PC-3 (cell line): ENCODE measurements around the gene ATP6V0E1. TPM values are rescaled to one million over a fixed set of nuclear protein-coding genes. Genes with fewer than 3 reads are reported as not detected.

Experiments used
- ATAC-seq: fragments of 200-7000 bp; cut with Tn5 transposase; 2 replicates; pipeline ENCODE4 v1.9.1; 2020; ENCODE audit warnings: mild to moderate bottlenecking, moderate library complexity
- BruUV-seq: library from RNA; stranded (reverse); fragments of 400-500 nt; replicated peaks from 2 replicates; lab custom pipeline; 2021; lab: Mats Ljungman, UMichigan
- CTCF ChIA-PET: fragments of 300-600 bp; sonication (Branson Sonifier 250); formaldehyde crosslinking; loops from one replicate; lab custom pipeline; 2022; ENCODE audit warnings: antibody characterized with exemption; lab: Charles Lee
- POLR2A ChIA-PET: fragments of 300-600 bp; sonication (Branson Sonifier 250); formaldehyde crosslinking; loops from one replicate; lab custom pipeline; 2022; ENCODE audit warnings: antibody characterized with exemption; ENCODE audit not compliant: unreplicated experiment; lab: Charles Lee
- DNase-seq: peaks from one replicate; pipeline ENCODE4 v3.0.0-alpha.2; 2015
- H2AFZ ChIP-seq: fragments of 300-600 bp; sonication (generic); 2 replicates; pipeline ENCODE4 v1.6.0; 2016; ENCODE audit warnings: antibody characterized with exemption, low read length
- H3F3A ChIP-seq: fragments of 300-600 bp; sonication (generic); one replicate; pipeline ENCODE4 v1.6.0; 2017; ENCODE audit warnings: antibody characterized with exemption, low read length, control low read depth, mild to moderate bottlenecking; ENCODE audit not compliant: unreplicated experiment
- H3K27ac ChIP-seq: fragments of 300-600 bp; sonication (generic); 2 replicates; pipeline ENCODE4 v1.5.1; 2016; ENCODE audit warnings: mild to moderate bottlenecking, low read length
- H3K27me3 ChIP-seq: fragments of 300-600 bp; sonication (generic); 2 replicates; pipeline ENCODE4 v1.6.1; 2016; ENCODE audit warnings: low read length, mixed read lengths
- H3K36me3 ChIP-seq: fragments of 300-600 bp; sonication (generic); 2 replicates; pipeline ENCODE4 v1.6.1; 2016; ENCODE audit warnings: low read depth, mixed run types, low read length, mixed read lengths
- H3K4me1 ChIP-seq: fragments of 300-600 bp; sonication (generic); 2 replicates; pipeline ENCODE4 v1.5.1; 2016; ENCODE audit warnings: low read length; ENCODE audit not compliant: insufficient read depth
- H3K4me2 ChIP-seq: fragments of 300-600 bp; sonication (generic); 2 replicates; pipeline ENCODE4 v1.6.0; 2016; ENCODE audit warnings: low read length
- H3K4me3 ChIP-seq: fragments of 300-600 bp; sonication (generic); 2 replicates; pipeline ENCODE4 v1.5.1; 2016; ENCODE audit warnings: mild to moderate bottlenecking, low read length, mixed read lengths
- H3K79me2 ChIP-seq: fragments of 300-600 bp; sonication (generic); 2 replicates; pipeline ENCODE4 v1.6.1; 2017; ENCODE audit warnings: low read length, mixed read lengths
- H3K9ac ChIP-seq: fragments of 300-600 bp; sonication (generic); 2 replicates; pipeline ENCODE4 v1.6.0; 2016; ENCODE audit warnings: mild to moderate bottlenecking, low read length
- H3K9me2 ChIP-seq: fragments of 300-600 bp; sonication (generic); replicated peaks from 2 replicates; pipeline ENCODE4 v1.6.1; 2016; ENCODE audit warnings: mixed run types, low read length, mixed read lengths
- H3K9me3 ChIP-seq: fragments of 300-600 bp; sonication (generic); 2 replicates; pipeline ENCODE4 v1.6.1; 2016; ENCODE audit warnings: low read length, mixed read lengths
- H4K20me1 ChIP-seq: fragments of 300-600 bp; sonication (generic); 2 replicates; pipeline ENCODE4 v1.6.1; 2016; ENCODE audit warnings: low read length, mixed read lengths
- EZH2 ChIP-seq: fragments of 300-600 bp; sonication (generic); IDR thresholded peaks from one replicate; pipeline ENCODE4 v1.6.1; 2017; ENCODE audit warnings: antibody characterized with exemption, mild to moderate bottlenecking, low read length; ENCODE audit not compliant: unreplicated experiment
- EZH2phosphoT487 ChIP-seq: fragments of 300-600 bp; sonication (generic); IDR thresholded peaks from 2 replicates; pipeline ENCODE4 v1.6.1; 2018; ENCODE audit warnings: mild to moderate bottlenecking, antibody characterized with exemption, low read length, borderline replicate concordance
- intact Hi-C: fragments of 100-400 bp; cut with micrococcal nuclease; formaldehyde crosslinking; loops from 2 replicates; pipeline ENCODE4 v1.9.0; 2023
- total RNA-seq: library from RNA; depleted of rRNA; stranded (reverse); fragments of >200 nt; gene quantifications from 2 replicates; pipeline ENCODE4 v1.2.3, GENCODE V29; 2014
- TF ChIP-seq, protein P1 (sequence below): fragments of 300-600 bp; sonication (generic); conservative IDR thresholded peaks from 2 replicates; pipeline ENCODE4 v1.5.1; 2017; ENCODE audit warnings: antibody characterized with exemption, low read depth, mild to moderate bottlenecking, low read length

Gene ATP6V0E1
- total RNA-seq, 1 experiment from 2014 or later: 154 TPM

DNA sequence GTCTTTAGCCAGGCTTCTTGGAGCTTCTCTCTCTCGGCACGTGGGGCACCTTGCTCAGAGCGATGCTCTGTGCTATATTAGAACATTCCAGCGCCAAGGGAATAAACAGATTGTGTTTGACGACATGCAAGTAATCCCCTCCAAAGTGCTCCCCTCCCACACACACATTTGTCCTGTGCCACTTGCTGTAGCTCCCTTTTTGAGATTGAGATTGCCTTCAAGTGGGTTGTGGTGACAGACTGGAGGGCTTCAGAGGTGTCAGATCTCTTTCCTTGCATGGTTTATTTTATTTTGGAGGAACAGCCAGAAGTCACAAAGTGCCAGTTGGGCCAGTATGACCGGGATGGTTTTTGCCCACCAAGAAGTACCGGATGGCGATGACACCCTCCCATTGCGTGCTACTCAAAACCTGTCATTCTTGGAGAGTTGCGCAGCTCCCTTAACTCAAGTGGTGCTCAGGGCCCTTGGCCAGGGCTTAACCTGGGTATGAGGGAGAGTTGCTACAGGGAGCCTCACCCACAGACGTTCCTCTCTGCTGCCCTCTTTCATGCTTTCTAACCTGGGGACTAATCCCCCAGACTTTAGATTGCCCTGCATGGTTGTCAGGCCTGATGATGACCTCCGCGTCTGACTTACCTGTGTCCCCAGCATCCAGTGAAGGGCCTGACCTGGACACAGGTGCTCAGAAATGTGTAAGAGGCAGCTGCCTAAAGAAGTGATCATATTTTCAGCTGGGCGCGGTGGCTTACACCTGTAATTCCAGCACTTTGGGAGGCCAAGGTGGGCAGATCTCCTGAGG, 43.1 kb upstream of the ATP6V0E1 start:
- DNase-seq: no peak
- H2AFZ ChIP-seq: no peak overlapping the region
- no peaks in the 10 kb centered on the region for H3K9me3 ChIP-seq
- H3K36me3 ChIP-seq: no peaks in the 10 kb centered on the region; the same call in 1 of the 2 replicates
- BruUV-seq: no TSS peak
- CTCF ChIA-PET: interaction anchor here (0.5 kb wide), 1 partner anchor 479 kb away, joined by 4 read pairs; no protein-coding TSS in a partner anchor
- POLR2A ChIA-PET: no interaction called here
- TF ChIP-seq, protein P1, sequence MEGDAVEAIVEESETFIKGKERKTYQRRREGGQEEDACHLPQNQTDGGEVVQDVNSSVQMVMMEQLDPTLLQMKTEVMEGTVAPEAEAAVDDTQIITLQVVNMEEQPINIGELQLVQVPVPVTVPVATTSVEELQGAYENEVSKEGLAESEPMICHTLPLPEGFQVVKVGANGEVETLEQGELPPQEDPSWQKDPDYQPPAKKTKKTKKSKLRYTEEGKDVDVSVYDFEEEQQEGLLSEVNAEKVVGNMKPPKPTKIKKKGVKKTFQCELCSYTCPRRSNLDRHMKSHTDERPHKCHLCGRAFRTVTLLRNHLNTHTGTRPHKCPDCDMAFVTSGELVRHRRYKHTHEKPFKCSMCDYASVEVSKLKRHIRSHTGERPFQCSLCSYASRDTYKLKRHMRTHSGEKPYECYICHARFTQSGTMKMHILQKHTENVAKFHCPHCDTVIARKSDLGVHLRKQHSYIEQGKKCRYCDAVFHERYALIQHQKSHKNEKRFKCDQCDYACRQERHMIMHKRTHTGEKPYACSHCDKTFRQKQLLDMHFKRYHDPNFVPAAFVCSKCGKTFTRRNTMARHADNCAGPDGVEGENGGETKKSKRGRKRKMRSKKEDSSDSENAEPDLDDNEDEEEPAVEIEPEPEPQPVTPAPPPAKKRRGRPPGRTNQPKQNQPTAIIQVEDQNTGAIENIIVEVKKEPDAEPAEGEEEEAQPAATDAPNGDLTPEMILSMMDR: no peak
- TF ChIP-seq EZH2: no peak
- no peak for TF ChIP-seq EZH2phosphoT487
- H3K4me2 ChIP-seq: no peak overlapping the region
- H3K79me2 ChIP-seq: no peaks in the 10 kb centered on the region
- no peak overlapping the region for H3K27ac ChIP-seq
- ATAC-seq: no peak
- no peaks in the 10 kb centered on the region for H3K9me2 ChIP-seq
- H3K27me3 ChIP-seq: no peaks in the 10 kb centered on the region
- no peaks in the 10 kb centered on the region for H3F3A ChIP-seq
- H3K4me3 ChIP-seq: no peak overlapping the region
- intact Hi-C loops: no loop called here
- H3K4me1 ChIP-seq: no peaks in the 10 kb centered on the region
- no peak overlapping the region for H3K9ac ChIP-seq
- H4K20me1 ChIP-seq: no peaks in the 10 kb centered on the region

DNA sequence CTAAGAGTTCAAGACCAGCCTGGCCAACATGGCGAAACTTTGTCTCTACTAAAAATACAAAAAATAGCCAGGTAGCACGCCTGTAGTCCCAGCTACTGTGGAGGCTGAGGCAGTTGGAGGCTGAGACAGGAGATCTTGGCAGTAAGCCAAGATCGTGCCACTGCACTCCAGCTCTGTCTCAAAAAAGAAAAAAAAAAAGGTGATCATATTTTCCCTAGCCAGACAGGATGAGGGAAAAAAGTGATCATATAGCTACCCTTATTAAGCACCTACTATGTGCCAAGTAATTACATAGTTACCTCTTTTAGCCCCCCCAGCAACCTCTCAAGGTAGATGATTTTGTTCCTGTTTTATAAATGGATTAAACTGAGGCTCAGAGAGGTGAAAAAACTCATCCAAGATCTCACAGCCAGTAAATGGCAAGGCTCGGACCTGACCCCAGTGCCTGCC, 42.5 kb upstream of the ATP6V0E1 start:
- no peaks in the 10 kb centered on the region for H3K27me3 ChIP-seq
- ATAC-seq: no peak
- TF ChIP-seq EZH2: no peak
- TF ChIP-seq EZH2phosphoT487: no peak

DNA sequence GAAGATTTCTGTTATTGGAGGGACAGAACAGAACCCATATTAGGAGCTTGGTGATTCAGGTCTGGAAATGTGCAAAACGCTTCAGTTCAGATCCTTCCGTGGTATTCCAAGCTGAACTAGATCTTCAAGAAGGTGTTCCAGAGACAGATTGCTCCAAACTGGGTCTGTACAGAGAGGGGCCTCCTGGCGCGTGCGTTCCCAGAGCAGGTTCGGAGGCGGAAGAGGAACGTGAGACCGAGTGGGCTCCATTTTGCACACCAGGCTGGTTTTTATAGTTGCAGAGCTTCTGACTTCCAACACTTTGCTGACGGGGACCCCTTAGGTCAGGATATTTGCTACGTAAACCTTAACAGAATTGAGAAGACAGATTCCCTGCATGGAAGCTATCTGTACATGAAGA, 41.0 kb upstream of the ATP6V0E1 start:
- Histone ChIP-seq H3K9ac (no peak overlapping the region), H3K4me2 (no peak overlapping the region)

More for the DNA sequence above, 42.5 kb upstream of the ATP6V0E1 start:
- Histone ChIP-seq H3K36me3 (no peaks in the 10 kb centered on the region; the same call in 1 of the 2 replicates), H3F3A (no peaks in the 10 kb centered on the region), H4K20me1 (no peaks in the 10 kb centered on the region), H3K9me2 (no peaks in the 10 kb centered on the region), H3K27ac (no peak overlapping the region), H3K4me2 (no peak overlapping the region), H3K4me3 (no peak overlapping the region), H2AFZ (no peak overlapping the region), H3K9ac (no peak overlapping the region), H3K9me3 (no peaks in the 10 kb centered on the region), H3K79me2 (no peaks in the 10 kb centered on the region), H3K4me1 (no peaks in the 10 kb centered on the region)
- POLR2A ChIA-PET: no interaction called here
- intact Hi-C loops: no loop called here
- BruUV-seq: no TSS peak
- DNase-seq: no peak
- CTCF ChIA-PET: no interaction called here

More for the DNA sequence above, 41.0 kb upstream of the ATP6V0E1 start:
- TF ChIP-seq EZH2 (no peak), EZH2phosphoT487 (no peak)
- TF ChIP-seq, protein P1: no peak
- DNase-seq: no peak
- ChIA-PET CTCF (no interaction called here), POLR2A (no interaction called here)
- Histone ChIP-seq H3K27ac (no peak overlapping the region), H3K36me3 (no peaks in the 10 kb centered on the region; the same call in none of the 2 replicates), H3K4me3 (no peak overlapping the region), H3K9me3 (no peaks in the 10 kb centered on the region), H3K79me2 (no peaks in the 10 kb centered on the region), H3K9me2 (no peaks in the 10 kb centered on the region), H2AFZ (no peak overlapping the region), H3K27me3 (no peaks in the 10 kb centered on the region), H3K4me1 (no peaks in the 10 kb centered on the region), H4K20me1 (no peaks in the 10 kb centered on the region), H3F3A (no peaks in the 10 kb centered on the region)
- ATAC-seq: no peak
- no TSS peak for BruUV-seq
- intact Hi-C loops: no loop called here
